HG03045 (cell line): ENCODE results near the gene CAPN12.
A peak's percentile ranks its signal among the peaks of the same experiment; 100 is the strongest.
"Not testable (repeated sequence)": the region's sequence is repeated elsewhere in the genome, so short reads cannot be mapped to it uniquely, and the experiment has no call there.

Source experiments
- ATAC-seq: cut with Tn5 transposase; IDR thresholded peaks from one replicate; pipeline ENCODE4 v1.9.1; 2021; ENCODE audit warnings: mild to moderate bottlenecking, moderate library complexity; ENCODE audit not compliant: unreplicated experiment

The CAPN12 gene, protein sequence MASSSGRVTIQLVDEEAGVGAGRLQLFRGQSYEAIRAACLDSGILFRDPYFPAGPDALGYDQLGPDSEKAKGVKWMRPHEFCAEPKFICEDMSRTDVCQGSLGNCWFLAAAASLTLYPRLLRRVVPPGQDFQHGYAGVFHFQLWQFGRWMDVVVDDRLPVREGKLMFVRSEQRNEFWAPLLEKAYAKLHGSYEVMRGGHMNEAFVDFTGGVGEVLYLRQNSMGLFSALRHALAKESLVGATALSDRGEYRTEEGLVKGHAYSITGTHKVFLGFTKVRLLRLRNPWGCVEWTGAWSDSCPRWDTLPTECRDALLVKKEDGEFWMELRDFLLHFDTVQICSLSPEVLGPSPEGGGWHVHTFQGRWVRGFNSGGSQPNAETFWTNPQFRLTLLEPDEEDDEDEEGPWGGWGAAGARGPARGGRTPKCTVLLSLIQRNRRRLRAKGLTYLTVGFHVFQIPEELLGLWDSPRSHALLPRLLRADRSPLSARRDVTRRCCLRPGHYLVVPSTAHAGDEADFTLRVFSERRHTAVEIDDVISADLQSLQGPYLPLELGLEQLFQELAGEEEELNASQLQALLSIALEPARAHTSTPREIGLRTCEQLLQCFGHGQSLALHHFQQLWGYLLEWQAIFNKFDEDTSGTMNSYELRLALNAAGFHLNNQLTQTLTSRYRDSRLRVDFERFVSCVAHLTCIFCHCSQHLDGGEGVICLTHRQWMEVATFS

DNA sequence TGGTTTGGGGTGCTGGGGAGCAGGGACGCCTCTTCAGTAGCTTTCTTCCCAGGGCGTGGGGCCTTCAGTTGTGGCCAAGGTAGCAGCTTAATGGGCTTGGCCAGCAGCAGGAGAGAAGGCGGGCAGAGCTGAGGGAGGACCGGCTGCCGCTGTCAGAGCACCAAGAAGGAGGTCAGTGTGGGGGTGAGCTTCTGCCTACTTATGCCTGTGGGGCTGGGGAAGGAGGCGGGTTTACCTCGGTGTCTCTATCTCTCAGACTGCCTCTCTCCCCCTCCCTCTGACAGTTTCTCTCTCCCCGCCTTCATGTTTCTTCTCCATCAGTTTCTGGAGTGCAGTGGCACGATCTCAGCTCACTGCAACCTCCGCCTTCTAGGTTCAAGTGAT is at the start of gene CAPN12:
TSS of gene CAPN12 (minus strand) at position 177 of the 384 bp plus-strand sequence. CDS start 309 bp downstream, outside the sequence.
- no peak for ATAC-seq

DNA sequence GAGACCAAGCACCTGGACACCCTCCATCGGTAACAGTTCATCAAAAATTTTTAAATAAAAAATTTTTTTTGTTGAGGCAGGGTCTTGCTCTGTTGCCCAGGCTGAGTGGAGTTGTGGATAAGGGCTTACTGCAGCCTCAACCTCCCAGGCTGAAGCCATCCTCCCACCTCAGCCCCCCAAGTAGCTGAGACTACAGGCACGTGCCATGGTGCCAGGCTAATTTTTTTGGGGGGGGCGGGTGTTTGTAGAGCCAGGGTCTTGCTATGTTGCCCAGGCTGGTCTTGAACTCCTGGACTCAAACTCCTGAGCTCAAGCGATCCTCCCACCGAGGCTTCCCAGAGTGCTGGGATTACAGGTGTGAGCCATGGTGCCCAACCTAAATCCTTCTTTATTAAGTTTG is 49.4 kb upstream of the CAPN12 start:
- no peak for ATAC-seq

DNA sequence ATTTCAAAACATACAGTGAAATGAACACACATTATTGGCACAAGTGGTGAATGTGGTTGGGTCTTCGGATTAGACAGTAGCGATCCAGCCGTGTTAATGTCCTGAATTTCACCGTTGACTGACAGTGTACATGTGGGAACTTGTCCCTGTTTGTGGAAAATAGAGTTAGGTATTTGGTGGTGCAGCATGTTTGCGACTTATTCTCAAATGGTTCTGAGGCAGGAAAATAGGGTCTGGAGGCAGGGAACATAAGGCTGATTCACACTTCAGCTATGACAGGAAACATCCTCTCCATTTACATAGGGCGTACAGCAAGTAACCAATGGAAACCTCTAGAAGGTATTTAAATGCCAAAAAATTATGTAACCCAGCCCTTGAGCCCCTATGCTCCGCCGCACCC is 48.9 kb upstream of the CAPN12 start:
- no peak for ATAC-seq

DNA sequence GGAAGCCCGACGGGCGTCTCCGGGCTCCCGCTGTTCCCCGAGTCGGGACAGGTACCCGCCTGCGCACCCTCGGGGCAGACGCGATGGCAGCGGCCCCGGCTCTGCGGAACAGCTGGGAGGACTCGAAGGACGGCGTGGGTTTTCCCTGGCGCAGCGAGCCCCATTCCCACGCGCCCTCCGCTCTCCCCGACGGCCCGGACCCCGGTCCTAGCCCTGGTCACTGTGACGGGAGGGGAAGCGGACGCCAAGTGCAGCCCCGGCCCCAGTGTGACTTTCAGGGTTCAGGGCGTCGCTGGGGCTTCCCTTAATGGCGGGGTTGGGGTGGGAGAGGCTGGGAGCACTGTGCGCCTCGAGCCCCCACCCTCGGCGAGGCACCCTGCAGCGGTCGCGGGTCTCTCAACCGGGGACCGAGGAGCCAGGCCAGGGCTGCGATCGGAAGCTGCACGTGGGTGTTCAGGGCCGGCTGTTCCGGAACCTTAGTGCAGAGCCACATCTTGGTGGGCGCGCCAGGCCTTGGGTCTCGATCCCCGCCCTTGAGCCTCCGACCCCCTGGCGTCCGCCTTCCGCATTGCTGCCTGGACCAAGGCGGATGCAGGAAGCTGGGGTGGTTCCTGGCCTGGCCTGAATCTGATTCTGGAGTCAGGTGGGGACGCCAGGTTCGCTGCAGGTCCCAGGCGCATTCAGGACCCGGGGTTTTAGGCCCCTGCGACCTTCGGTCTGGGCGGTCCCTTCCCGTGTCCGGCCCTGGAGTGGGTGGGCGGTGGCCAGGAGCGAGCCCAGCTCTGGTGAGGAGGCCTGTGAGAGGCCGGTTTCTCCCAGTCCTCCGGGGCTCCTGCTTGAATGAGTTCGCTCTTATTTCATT is 48.2 kb upstream of the CAPN12 start:
- ATAC-seq = no peak

DNA sequence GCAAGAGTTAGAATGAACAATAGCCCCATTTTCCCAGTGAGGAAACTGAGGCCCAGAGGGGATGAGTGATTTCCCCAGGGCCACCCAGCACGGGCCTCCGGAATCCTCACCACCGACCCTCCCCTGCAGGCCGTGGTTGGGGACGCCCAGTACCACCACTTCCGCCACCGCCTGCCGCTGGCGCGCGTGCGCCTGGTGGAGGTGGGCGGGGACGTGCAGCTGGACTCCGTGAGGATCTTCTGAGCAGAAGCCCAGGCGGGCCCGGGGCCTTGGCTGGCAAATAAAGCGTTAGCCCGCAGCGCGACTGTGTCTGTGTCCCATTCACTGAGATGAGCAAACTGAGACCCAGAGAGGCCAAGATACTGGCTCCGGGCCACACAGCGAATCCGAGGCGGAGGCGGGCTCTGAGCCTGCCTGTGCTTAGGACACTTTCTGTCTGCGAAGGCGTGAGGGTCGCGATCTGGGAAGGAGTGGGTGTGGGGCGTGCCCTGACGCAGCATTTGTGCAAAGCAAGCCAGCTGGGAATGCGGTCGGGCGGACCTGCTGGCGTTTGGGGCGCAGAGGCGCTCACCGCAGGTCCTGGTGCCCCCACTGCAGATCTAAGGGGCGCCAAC is 47.3 kb upstream of the CAPN12 start:
- ATAC-seq = peak; percentile 57

- not testable (repeated sequence) for ATAC-seq
Measured at GRCh38 chr19:38790507-38791403, 46.5 kb upstream of the CAPN12 start.

GRCh38 chr19:38788478-38789243 is 44.4 kb upstream of the CAPN12 start, which contains the start of gene LGALS7B:
LGALS7B (plus strand) TSS chr19:38789200; CDS start chr19:38789227, 27 bp downstream.
- ATAC-seq = no peak

DNA sequence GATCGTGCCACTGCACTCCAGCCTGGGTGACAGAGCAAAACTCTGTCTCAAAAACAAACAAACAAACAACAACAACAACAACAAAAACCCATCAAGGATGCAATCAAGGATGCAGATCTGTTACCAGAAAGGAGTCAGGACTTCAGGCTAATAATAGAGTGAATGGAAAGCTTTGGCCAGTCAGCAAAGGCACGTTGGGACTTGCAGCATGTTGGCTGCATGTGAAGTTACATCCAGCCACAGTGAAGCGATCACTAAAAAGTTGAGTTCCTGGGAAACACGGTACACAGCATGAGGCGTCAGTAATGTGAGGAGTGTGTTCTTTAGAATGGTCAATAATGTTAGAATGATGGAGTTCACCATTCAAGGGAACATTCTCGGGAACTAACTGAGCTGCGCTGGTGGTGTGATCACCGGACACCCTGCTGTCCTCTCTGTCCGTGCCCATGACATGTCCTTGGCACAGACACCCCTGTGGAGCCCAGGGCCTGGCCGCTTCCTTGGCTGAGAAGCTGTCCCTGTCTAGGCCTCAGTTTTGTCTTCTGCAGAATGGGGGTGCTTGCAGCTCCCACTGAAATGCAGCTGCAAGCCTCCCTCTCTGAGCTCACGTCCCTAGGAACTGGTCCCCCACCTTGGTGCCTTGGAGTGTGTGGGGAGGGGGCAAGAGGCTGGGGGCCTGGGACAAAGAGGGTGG is 42.4 kb upstream of the CAPN12 start:
- no peak for ATAC-seq

GRCh38 chr19:38786061-38786460 is 41.8 kb upstream of the CAPN12 start:
- not testable (repeated sequence) for ATAC-seq

GRCh38 chr19:38785187-38785699 is 41.0 kb upstream of the CAPN12 start:
- ATAC-seq = no peak

DNA sequence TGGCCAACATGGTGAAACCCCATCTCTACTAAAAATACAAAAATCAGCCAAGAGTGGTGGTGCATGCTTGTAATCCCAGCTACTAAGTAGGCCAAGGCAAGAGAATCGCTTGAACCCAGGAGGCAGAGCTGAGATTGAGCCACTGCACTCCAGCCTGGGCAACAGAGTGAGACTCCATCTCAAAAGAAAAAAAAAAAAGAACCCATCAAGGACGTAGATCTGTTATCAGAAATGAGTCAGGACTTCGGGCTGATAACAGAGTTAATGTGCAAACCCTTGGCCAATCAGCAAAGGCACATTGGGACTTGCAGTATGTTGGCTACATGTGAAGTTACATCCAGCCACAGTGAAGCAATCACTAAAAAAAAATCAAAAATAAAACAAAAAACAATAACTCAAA is 40.0 kb upstream of the CAPN12 start:
- no peak for ATAC-seq

- not testable (repeated sequence) for ATAC-seq
Measured at GRCh38 chr19:38782212-38782611, 37.9 kb upstream of the CAPN12 start.

DNA sequence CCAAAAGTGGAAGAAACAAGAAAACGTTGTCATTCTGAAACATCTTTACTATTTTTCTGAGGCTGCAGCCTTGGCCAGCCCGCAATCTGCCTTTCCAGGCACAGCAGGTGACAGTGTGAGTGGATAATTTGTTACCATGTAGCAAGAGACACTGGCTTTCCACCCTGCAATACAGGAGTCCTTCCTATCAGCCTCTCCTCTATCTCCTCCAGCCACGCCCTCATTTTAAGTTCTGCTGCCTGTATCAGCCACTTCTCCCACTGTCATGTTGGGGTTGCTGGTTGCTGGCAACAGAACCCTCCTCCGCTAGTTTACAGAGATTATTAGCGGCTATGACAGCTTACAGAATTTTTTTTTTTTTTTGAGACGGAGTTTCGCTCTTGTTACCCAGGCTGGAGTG is 36.8 kb upstream of the CAPN12 start:
- ATAC-seq = no peak

- no peak for ATAC-seq
Measured at GRCh38 chr19:38780443-38780842, 36.2 kb upstream of the CAPN12 start.

DNA sequence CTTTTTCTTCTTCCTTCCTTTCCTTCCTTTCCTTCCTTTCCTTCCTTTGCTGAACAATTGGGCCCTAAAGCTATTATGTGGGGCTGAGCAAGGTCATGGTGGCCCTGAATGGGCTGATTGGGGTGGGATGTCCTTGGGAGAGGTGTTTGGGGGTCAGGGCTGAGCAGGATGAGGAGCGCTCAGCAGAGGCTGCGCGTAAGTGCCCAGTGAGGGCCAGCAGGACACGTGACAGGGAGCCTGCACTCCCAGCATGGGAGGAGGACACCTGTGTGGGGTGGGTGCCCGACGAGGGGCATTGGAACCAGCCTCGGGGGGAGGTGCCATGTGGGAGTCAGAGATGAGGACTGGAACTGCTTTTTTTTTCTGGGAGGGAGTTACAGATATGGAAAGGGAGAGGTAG is 34.5 kb upstream of the CAPN12 start:
- no peak for ATAC-seq

- no peak for ATAC-seq
Measured at GRCh38 chr19:38774181-38774950, 30.1 kb upstream of the CAPN12 start.

GRCh38 chr19:38773469-38774177 is 29.3 kb upstream of the CAPN12 start, which contains the start of gene LGALS7:
LGALS7 (minus strand) TSS chr19:38773517; CDS start chr19:38773492, 25 bp downstream.
- ATAC-seq = no peak
